CD4-positive, alpha-beta T cell treated with Interferon gamma for 1 hour (primary cell): ENCODE results near the gene UBE2E2.

ENCODE experiments used
- DNase-seq: peaks from one replicate; pipeline ENCODE4 v3.0.0-alpha.2; 2020

UBE2E2 gene

GRCh38 chr3:23288286-23288685, 85.2 kb downstream of the UBE2E2 start:
- no peak for DNase-seq

- DNase-seq, result no peak
Measured at GRCh38 chr3:23288715-23289114, 85.6 kb downstream of the UBE2E2 start.

- DNase-seq, result no peak
Measured at GRCh38 chr3:23292432-23292831, 89.3 kb downstream of the UBE2E2 start.

GRCh38 chr3:23294770-23295387, 91.8 kb downstream of the UBE2E2 start:
- no peak for DNase-seq

GRCh38 chr3:23301819-23302218, 98.7 kb downstream of the UBE2E2 start:
- no peak for DNase-seq

GRCh38 chr3:23302271-23302670, 99.1 kb downstream of the UBE2E2 start:
- DNase-seq, result no peak

- DNase-seq, result no peak
Measured at GRCh38 chr3:23303601-23304217, 100.6 kb downstream of the UBE2E2 start.

- DNase-seq, result no peak
Measured at GRCh38 chr3:23304424-23304823, 101.3 kb downstream of the UBE2E2 start.

- no peak for DNase-seq
Measured at GRCh38 chr3:23308986-23309625, 106.0 kb downstream of the UBE2E2 start.

- DNase-seq, result no peak
Measured at GRCh38 chr3:23312866-23313265, 109.7 kb downstream of the UBE2E2 start.

GRCh38 chr3:23314981-23315762, 112.0 kb downstream of the UBE2E2 start:
- no peak for DNase-seq

- no peak for DNase-seq
Measured at GRCh38 chr3:23316924-23317323, 113.8 kb downstream of the UBE2E2 start.

- DNase-seq, result no peak
Measured at GRCh38 chr3:23319366-23320312, 116.5 kb downstream of the UBE2E2 start.

- DNase-seq, result no peak
Measured at GRCh38 chr3:23320586-23321570, 117.8 kb downstream of the UBE2E2 start.

- DNase-seq, result no peak
Measured at GRCh38 chr3:23324745-23325144, 121.6 kb downstream of the UBE2E2 start.

GRCh38 chr3:23325466-23326065, 122.4 kb downstream of the UBE2E2 start:
- DNase-seq, result no peak

GRCh38 chr3:23329471-23330105, 126.5 kb downstream of the UBE2E2 start:
- DNase-seq, result no peak

- no peak for DNase-seq
Measured at GRCh38 chr3:23330568-23330967, 127.4 kb downstream of the UBE2E2 start.

GRCh38 chr3:23331141-23331935, 128.2 kb downstream of the UBE2E2 start:
- DNase-seq, result no peak
